NCI-H2107 treated with DMSO at 0.1 percent for 48 hours (cell line): ENCODE data around the gene GPR148.
A peak's percentile ranks its signal among the peaks of the same experiment; 100 is the strongest.

Experiments used
- DNase-seq: peaks from one replicate; lab custom pipeline; 2025; ENCODE audit not compliant: unreplicated experiment; lab: John Stamatoyannopoulos, UW

GPR148 gene

DNA sequence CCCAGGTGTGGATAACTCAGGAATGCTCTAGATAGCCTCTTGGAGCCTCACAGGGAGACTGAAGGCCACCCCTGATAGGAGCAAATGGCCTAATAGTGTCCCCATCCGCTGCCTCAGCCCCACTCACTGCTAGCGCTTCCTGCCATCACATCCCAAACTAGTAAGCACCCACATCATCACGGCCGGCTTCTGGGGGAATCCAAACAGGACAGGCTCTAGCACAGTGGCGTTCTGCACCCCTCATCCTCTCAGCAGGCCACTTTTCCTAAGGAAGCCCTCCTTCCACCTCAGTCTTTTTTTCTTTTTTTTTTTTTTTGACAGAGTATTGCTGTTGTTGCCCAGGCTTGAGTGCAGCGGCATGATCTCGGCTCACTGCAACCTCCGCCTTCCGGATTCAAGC lies 20.2 kb downstream of the GPR148 start:
- no peak for DNase-seq

- DNase-seq, result no peak
Measured at GRCh38 chr2:130749641-130750040, 20.8 kb downstream of the GPR148 start.

DNA sequence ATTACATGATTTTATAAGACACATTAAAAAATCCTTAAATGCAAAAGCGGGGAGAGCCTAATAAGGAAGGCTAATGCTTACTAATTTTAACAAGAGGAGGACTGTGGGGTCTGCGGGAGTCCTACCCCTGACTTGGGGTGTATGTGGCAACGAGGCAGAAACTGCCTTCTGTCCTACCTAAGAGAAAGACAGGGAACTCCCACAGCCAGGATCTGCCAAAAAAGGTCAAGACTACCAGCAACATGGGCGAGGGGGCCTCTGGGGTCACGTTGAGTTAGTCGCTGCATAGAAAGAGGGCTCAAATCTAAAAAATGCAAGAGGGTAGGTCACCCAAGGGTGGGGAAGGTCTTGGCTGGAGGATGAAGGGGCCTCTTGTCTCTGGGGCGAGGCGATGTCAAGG lies 25.9 kb downstream of the GPR148 start:
- no peak for DNase-seq

DNA sequence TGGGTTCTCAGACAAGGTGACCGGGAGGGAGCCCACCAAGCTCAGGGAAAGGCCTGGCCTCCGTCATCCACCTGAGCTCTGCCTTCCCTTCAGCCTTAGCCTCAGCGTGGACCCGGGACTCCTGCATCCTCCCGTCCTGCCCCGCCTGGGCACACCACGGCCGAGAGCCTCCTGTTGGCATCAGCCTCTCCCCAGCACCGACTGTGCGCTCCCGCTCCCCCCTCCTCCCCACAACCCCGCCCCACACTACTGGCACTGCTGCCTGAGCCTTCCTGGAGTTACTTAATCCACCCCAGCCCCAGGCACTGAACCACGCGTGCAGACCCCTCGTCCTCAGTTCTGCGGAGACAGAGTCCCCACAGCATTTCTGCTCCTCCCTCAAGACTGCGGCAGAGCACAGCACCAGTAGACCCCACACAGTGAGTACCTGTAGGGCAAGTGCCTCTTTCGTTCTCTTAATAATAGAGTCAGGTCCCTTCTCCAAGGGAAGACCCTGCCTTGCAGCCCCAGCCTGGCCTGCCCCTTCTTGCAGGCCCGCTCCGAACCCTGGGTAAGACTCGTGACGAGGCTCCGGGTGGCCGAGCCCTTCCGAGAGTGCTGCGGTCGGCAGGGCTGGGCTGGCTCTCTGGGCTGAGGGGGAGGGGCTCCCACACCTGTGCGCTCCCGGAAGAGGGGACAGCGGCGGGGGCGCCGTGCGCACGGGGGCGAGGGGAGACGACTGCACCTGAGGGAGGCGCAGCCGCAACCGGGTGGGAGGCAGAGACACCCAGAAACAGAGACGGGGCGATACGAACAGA lies 26.6 kb downstream of the GPR148 start, which contains the start of gene AMER3:
TSS of gene AMER3 (plus strand) at position 285 of the 797 bp plus-strand sequence. CDS start 6,533 bp downstream, outside the sequence.
- peak; percentile 10 for DNase-seq

GRCh38 chr2:130756053-130756873 lies 27.4 kb downstream of the GPR148 start:
- no peak for DNase-seq

GRCh38 chr2:130756874-130757668 lies 28.2 kb downstream of the GPR148 start:
- no peak for DNase-seq

- peak; percentile 50 for DNase-seq
Measured at GRCh38 chr2:130759906-130760753, 31.3 kb downstream of the GPR148 start.

GRCh38 chr2:130760754-130761751 lies 32.2 kb downstream of the GPR148 start:
- no peak for DNase-seq

- no peak for DNase-seq
Measured at GRCh38 chr2:130762031-130762909, 33.4 kb downstream of the GPR148 start.

DNA sequence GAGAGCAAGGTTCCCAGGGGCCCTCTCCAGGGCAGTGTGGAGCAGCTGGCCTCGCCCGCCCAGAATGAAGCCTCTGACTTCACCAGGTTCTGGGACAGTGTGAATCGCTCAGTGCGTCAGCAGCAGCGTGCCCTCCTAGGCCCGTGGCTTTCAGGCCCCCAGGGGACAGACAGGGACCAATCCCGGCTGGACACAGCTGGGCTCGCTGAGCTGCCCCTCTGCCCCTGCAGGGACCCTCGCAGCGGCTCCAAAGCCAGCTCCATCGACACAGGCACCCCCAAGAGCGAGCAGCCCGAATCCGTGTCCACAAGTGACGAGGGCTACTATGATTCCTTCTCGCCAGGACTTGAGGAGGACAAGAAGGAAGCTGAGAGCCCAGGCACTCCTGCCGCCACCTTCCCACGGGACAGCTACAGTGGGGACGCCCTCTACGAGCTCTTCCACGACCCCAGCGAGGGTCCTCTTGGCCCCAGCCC lies 34.1 kb downstream of the GPR148 start:
- DNase-seq, result no peak

DNA sequence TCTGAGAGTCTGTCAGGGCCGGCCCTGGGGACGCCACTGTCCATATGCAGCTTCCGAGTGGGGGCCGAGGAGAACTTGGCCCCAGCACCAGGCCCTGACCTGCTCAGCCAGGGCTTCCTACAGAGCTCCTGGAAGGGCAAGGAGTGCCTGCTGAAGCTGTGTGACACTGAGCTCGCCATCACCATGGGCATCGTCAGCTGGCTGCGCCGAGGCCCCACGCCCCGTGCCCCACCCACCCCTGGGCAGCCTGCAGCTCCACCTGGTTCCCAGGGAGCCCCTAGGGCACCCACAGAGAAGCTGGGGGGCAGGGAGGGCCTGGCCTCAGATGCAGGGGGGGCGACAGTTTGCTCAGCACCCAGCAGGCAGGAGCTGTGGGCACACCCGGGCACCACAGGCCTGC lies 34.5 kb downstream of the GPR148 start:
- no peak for DNase-seq

DNA sequence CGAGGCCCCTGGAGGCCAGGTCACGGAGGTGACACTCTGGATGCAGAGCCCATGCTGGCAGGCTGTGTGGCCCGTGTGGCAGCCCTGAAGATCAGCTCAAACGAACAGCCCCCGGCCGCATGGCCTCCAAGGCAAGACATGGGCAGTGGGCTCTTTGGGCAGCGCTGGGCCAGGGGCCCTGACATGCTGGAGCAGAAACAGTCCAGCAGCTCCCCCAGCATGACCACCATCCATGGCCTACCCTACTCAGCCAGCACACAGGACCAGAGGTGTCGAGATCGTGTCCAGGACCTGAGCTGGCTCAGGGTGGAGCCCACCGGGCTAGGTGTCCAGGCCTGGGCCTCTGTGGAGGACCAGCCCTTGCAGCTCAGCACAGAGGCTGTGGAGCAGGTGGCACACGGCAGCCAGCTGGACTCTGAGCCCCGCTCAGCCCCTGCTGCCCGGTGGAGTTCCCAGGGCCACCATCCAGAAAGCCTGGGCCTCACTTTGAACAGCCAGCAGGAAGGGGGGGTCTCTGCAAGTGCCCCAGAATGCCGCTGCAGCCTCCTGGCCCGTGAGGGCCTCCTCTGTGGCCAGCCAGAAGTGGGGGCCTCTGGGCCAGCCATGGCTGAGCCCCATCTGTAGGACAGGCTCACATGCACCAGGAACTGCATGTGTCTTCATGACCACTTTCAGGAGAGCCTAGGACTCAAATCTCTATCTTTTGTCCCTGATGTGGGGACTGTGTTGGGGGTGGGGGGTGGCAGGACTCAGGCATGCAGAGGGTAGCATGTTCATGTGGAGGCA lies 35.4 kb downstream of the GPR148 start:
- DNase-seq, result no peak

- no peak for DNase-seq
Measured at GRCh38 chr2:130764821-130765115, 35.9 kb downstream of the GPR148 start.

DNA sequence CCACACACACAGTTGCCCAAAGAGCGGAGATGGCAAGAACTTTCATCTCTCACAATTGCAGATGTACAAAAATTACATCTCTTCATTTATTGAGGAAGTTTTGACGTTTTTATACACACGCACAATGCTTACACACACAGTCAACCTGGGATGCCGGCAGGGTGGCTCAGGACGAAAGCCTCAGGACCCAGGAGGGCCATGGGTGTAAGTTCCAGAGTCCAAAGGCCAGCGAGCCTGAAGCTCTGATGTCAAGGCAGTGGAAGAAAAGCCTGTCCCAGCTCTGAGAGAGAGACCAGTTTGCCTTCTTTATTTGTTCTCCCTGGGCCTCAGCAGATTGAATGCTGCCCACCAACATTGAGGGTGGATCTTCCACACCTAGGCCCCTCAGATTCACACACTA lies 36.6 kb downstream of the GPR148 start:
- no peak for DNase-seq

- DNase-seq, result no peak
Measured at GRCh38 chr2:130766037-130766436, 37.2 kb downstream of the GPR148 start.

GRCh38 chr2:130766711-130767407 lies 38.0 kb downstream of the GPR148 start:
- DNase-seq, result no peak

DNA sequence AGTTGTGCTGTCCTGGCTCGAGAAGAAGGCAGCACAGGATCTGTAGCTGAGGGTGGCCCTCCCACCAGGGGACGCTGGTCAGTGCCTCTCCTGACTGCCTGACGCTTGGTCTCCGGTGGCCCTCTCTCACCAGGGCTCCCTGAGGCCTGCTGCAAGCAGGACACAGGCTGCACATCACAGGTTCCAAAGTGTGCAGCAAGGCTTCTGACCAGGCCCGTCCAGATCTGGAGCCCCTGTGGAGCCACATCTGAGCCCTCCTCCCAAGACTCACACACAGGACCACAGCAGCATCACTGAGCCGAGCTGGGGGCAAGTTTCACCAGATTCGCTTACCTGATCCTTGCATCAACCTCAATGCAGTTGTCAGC lies 38.5 kb downstream of the GPR148 start:
- no peak for DNase-seq
